HG02943 (cell line): ENCODE results near the gene TAX1BP1.
A peak's percentile ranks its signal among the peaks of the same experiment; 100 is the strongest.

ENCODE experiments used
- ATAC-seq: cut with Tn5 transposase; IDR thresholded peaks from one replicate; pipeline ENCODE4 v1.9.1; 2021; ENCODE audit warnings: mild to moderate bottlenecking, low read depth, moderate library complexity; ENCODE audit not compliant: unreplicated experiment

The TAX1BP1 gene

DNA sequence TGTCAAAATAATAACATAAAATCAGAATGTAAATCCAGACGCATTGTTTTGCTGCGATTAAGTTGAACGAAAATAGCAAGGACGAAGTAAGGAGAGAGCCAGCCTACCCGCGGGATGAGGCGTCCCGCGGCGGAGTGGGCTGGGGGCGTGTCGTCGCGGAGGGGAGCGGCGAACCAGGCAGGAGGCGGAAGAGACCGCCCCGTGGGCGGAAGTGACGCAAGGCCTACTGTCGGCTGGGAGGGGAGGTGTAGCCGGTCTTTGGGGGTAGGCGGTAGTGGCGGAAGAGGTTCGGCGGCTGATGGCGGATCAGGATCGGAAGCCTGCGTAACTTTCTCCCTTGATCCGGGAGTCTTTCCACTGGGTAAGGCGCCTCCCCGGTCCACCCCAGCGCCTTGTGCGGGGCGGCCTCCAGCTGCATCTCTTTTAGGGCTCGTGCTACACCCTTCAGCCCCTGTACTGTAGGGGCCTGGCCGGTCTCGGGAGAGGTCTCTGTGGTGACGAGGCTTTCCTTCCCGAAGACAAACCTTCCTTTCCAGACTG, at the start of gene TAX1BP1:
TAX1BP1 (plus strand) TSS at position 254 of the 540 bp plus-strand sequence. CDS start 8,363 bp downstream, outside the sequence.
- peak; percentile 95 for ATAC-seq

DNA sequence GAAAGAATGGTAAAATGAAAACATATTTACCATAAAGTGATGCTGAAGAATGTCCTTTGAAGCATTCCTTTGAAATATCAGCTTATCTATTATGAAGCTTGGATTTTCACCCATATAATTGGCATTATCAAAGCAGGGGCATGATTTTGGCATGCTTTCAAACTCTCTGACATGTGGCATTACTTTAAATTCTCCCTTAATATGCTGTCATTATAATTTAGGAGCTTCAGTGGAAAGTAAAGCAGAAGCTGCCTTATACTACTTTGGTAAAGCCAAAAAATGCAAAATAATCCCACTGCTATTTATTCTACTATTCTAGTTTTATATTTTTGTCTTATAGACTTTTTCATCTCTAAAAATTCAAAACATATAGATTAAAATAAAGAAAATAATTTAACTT, 49.3 kb upstream of the TAX1BP1 start:
- no peak for ATAC-seq

DNA sequence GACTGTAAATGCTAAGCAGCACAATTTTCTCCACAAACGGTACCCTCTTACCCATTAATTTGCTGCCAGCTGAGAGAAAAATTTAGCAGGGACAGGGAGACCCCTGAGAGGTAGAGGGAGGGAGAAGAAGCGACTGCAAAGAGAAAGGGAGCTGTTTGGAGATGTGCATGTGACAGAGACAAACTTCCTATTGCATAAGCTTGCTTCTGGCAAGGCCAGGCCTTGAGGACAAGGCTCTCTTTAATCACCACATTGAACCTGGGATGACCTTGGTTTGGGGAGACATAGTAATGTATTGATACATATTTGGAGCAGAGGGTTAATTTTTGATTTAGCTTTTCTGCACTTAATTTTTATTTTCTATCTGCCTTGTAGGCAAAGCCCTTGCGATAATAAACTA, 46.2 kb upstream of the TAX1BP1 start:
- no peak for ATAC-seq

DNA sequence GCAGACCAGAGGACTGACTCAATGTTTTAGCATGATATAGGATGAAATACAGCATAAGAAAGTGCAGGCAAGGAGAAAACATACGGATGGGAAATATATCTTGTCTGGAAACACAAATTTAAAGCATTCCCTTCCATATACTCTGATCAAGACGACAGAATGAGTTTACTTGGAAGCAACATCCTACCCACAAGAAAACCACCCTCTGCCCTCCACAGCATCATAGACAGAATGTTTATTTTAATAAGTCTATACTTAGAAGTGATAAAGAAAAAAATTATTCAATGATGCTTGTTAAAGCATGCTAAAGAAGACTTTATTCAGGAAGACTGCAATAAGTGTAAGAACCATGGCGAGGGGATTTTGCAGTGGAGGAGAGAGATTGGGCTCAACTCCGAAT, 44.9 kb upstream of the TAX1BP1 start:
- ATAC-seq, result no peak

DNA sequence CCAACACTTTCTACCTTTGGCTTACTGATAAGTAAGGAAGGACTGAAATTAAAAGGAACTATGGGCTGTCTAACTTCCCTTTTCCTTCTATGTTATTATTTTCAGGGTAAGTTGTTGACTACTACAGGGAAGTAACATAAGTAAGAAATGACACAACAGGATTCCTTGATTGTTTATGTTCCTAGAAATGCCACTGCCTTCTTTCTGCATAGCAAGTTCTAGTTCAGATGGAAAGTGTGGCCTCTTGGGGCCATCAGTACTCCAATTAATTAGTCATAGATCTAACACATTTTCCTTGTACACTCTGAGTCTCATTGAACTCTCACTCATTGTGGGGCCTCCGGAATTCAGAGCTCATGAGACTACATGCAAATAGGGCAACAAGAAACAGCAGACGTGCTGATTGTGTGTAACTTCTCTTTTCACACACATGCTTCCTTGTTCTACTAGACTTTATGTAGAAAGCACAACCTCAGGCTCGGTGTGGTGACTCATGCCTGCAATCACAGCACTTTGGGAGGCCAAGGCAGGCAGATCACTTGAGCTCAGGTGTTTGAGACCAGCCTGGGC, 42.0 kb upstream of the TAX1BP1 start:
- ATAC-seq, result no peak

DNA sequence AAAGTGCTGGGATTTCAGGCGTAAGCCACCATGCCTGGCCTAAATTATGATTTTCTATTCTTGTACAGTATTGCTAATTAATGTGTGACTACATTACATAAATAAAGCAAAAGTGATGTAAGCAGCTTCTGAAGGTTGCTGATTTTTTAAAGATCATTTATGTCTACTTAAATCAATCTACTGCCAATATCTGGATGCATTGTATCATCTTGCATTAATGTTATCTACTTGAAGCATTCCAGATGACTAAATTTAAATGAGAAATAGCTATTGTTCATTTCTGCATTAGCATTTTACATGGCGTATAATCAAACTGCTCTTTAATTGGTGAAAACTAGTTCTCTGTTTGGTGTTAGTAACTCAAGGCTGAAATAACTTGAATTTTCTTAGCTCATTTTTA, 40.2 kb upstream of the TAX1BP1 start:
- ATAC-seq, result no peak

DNA sequence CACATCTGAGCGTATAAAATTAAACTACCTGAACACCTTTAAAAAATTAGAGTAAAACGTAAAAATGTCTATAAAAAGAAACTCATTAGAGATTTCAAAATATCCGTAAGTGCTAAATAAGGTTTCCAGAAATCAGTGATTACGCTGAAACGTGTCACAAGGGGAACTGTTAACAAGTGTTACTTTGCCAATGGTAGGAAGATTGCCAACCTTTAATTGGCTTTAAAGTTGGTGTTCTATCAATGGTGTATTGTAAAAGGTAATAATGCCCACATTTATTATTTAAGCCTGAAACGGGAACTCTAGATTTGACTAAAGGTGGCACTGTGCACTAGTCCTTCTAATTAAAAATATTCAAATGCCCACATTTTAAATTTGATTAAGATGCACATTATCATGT, 39.5 kb upstream of the TAX1BP1 start:
- no peak for ATAC-seq

DNA sequence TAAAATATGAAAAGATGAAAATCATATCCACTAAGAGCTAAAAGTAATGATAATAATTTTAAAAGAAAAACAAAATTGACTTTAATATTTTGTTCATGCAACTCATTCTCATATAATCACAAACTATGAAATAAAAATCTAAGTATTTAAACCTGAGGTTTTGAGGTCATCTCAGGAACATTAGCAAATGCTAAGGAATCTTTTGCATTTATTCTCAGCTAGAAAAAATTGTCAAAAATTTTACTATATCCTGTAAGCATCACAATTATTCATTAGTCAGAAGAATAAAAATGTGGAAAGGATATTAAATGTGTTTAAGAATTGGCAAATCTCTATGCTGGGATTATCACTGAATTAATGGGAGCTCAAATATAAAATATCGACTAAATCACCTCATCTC, 36.8 kb upstream of the TAX1BP1 start:
- ATAC-seq, result no peak

DNA sequence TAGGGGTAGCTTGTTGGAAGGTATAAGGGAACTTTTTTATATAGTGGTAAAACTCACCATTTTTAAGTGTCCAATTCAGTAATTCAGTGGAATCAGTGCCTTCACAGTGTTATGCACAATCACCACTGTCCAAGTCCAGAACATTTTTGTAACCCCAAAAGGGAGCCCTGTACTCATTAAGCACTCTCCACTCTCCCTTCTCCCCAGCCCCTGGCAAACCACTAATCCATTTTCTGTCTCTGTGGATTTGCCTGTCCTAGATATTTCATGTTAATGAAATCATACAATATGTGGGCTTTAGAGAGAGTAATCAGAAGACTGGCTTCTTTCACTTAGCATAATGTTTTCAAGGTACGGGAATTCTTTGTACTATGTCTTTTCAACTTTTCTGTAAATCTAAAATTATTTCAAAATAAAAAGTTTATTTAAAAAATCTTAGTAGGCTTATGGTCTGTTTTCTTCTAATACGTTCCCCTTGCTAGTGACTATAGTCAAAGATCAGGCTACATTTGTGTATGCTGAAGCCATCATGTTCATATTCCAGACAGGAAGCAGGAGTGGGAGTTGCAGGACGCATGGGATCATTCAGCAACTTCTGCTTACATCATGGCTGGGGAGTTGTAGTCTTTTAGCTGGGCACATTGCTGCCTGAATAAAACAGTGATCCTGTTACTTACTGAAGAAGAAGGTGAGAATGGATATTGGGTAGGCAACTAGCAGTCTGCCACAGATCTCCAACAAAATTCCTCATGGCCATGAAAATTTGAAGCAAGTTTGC, 35.4 kb upstream of the TAX1BP1 start:
- ATAC-seq, result no peak

DNA sequence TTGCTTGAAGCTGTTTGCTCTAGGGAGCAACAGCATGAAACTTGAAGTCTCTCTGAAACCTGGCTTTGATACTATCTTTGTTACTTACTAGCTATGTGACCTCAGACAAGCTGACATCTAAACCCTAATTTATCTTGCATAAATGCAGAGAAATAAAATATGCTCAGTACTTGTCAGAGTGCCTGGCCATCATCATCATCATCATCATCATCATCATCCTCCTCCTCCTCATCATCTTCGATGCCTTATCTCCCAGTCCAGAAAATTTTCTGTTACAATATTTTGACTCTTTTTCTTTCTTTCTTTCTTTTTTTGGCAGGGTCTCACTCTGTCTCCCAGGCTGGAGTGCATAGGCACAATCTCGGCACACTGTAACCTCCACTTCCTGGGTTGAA, 34.8 kb upstream of the TAX1BP1 start:
- no peak for ATAC-seq

DNA sequence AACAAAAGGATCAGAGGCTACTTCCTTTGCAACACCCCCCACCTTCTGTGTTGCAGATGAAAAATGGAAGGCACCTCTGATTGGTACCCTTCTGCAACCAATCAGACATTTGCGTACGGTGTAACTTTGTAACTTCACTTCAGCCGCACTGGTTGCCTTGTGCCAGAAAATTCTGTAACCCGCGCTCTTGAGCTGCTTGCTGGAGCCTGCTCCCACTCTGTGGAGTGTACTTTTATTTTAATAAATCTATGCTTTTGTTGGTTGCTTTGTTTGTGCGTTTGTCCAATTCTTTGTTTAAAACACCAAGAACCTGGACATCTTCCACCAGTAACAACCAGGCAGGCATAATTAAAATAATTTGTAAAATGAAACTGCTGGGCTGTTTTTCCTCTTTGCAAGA, 31.5 kb upstream of the TAX1BP1 start:
- no peak for ATAC-seq

DNA sequence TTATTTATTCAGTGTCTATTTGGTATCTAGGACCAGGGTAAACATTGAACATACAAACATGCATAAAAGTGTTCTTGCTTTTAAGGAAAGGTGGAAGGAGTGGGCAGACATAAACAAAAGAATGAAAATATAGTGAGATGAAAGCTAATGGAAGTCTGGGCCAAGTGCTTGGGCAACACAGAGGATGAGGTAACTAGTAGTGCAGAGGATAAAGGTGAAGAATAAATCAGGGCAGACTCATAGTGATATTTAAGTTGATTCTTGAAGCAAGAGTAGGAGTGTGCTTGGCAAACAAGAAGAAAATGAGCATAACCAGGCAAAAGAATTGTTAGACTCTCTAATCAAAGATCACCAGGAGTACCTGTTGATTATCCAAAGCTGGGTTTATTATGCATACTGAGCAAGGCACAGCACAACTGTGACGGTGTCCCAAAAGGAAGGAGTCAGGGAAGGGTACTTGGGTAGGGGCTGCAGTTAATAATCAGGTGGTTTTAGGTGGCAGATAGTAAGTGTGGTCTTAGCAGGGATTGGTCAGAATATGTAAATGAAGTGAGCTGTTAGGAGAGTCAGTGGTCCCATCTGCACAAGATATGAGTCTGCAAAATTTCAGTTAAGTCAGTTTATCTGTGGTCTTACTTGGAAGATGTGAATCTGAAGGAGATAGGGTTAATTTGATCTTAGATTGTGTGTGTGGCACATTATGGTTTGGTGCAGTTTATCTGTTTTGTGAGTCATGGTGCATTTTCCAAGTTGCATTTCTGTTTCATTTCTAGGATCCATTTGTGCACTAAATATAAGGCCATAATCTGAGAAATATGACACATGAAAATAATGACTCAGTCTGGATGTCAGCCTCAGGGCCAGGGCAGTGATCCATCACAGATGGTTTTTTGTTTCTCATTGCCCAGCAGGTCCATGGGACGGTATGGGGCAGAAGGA, 30.6 kb upstream of the TAX1BP1 start:
- no peak for ATAC-seq

DNA sequence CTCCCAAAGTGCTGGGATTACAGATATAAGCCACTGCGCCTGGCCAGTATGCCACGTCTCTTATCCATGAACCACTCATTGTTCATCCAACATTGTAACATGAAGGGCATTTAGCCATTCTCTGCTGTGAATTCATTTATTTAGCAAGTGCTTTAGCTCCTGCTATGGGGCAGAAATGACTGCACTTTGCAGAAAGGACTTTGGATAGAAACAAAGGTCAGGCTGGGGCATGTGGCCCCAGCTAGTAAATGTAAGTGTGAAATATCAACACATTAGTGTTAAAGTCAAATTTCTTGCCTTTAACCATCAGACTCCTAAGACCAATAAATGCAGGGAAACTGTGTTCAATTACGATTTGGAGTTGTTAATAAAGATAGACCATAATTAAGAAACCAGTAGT, 27.7 kb upstream of the TAX1BP1 start:
- no peak for ATAC-seq

DNA sequence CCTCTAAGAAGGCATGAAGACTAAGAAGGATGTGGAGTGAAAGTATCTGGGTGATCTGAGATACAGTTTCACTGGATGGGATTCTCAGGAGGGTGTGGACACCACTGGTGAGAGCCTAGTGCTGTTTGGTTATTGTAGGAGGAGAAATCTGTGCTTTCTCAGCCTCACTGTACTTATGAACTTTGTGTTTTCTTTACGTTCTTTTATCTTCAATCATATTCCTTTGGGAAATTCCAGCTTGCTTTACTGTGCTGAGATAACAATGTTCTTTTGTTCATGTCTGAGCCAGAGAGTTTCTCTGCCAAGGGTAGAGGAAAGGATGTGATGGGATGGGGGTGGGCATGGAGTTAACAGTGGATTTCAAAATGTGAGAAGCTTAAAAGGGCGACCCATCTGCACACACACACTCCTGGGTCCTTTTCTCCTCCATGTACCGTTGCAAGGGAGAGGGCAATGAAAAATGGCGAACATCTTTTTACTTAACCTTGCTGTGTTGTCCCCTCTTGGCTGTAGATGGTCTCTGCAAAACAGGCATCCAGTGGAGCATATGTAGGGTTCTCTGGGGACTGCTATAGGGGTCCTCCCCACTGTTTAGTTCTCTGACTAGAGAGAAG, 25.0 kb upstream of the TAX1BP1 start:
- no peak for ATAC-seq

DNA sequence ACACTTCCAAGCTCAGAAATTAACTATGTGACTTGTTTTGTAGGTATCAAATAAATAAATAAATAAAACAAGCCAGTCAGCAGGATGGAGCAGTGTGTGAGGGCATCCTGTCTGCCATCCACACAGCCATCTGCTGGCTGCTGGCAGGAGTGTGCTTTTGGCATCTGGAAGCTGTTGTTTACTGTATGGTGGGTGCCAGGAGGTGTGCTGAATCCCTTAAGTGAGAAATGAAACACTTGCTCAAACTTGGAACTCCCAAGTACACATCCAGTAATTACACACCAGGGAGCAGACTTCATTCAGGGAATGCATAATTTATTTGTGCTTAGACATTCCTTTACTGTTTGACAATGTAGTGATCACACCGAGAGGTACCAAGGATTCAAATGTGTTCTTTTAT, 16.9 kb upstream of the TAX1BP1 start:
- ATAC-seq, result no peak

DNA sequence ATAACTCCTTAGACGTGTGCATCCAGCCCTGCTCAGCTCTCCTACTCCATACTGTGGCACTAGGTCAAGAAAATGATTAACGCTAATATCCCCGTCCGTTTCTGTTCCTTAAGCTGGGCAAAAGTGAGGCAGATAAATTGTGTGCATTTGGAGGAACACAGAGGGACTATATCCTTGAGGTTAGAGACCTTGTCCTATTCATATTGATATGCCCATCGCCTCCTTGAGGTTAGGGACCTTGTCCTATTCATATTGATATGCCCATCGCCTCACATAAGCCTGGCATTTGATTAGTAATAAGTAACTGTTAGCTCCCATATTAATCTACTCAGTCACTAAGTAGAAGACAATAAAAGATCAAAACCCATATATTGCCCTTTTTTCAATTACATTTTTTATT, 12.9 kb upstream of the TAX1BP1 start:
- ATAC-seq, result no peak

DNA sequence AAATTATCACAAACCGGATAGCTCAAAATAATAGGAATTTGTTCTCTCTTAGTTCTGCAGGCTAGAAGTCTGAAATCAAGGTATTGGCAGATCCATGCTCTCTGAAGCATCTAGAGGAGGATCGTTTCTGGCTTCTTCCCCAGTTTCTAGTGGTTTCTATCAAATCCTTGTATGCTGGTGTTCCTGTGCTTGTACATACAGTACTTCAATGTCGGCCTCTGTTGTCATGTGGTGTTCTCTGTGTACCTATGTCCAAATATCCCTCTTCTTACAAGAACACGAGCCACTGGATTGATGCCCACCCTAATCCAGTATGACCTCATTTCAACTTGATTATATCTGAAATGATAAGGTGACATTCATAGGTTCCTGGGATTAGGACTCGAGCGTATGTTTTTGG, 9.8 kb upstream of the TAX1BP1 start:
- no peak for ATAC-seq

DNA sequence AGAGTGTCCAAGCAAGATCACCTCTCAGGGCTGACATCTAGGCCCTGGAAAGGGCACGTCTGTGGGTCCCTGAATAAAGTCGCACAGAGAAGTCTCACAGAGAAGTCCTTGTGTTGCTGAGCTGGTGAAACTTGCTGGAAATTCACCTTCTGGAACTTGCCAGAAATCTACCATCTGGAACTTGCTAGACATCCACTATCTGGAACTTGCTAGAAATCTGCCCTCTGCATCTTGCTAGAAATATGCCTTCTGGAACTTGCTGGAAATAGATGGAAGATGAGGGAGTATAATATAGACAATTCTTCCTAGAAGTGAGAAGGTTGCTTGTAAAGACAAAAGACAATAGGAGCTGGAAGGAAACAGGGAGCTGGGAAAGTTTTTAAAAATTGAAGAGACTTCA, 5.4 kb upstream of the TAX1BP1 start:
- ATAC-seq, result no peak

DNA sequence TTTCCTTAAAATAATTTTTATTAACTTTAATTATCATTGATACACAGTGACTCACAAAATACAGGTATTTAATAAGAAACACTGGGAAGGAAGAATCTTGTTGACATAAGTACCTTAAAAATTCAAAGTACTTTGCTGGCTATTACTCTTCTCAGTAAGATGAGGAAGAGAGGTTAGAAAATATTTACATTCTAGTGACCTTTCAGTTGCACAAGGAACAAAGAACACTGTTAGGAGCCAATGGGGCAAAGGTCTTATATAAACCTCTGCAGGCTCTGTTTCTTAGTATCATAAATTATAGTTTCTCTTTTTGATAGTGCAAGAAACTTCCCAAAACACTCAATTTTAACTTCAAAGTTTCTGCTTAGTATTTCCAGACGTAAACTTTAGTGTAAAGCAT, 4.8 kb upstream of the TAX1BP1 start:
- no peak for ATAC-seq

DNA sequence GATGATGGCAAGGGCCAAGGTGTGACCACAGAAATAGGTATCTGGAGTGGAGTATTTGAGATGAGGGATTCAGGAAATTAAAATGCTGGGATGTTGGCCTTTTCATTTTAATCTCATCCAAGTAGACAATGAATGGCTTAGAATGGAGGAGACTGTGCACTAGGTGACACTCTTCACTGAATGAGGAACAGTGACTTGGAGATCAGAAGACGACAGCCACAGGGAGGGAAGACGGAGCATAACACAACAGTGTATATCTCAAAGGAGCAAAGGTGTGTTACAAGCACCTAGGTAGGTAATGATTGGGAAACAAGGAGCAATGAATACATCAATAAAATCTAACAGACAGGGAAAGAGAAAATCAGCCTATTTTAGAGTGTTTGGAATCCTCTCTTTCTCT, 4.1 kb upstream of the TAX1BP1 start:
- no peak for ATAC-seq

DNA sequence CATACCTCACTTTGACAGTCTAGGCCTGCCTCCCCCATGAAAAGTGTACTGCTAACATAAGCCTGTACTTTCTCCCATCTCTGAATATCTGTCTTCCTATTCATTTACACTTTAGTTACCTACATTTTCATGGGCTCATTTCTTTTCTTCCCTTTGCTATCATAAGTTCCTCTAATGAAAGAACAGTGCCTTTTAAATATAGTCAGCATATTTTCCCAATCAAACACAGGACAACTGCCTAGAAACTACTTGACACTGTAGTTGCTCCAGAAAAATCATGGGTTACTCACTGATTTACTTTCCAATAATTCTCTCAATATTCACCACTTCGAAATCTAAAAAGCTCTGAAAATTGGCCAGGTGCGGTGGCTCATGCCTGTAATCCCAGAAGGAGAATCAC, 2.8 kb upstream of the TAX1BP1 start:
- ATAC-seq, result no peak
